HEK293 (cell line): ENCODE results near the gene CPNE8.

ENCODE experiments used
- CTCF ChIA-PET: fragments of 350-600 bp; formaldehyde crosslinking; extraction: SDS; loops from one replicate; lab custom pipeline; 2021; ENCODE audit warnings: antibody characterized with exemption; lab: Yijun Ruan, JAX
- POLR2A ChIA-PET: fragments of 300-600 bp; formaldehyde crosslinking; extraction: SDS; loops from one replicate; lab custom pipeline; 2020; ENCODE audit warnings: antibody characterized with exemption, inconsistent platforms; lab: Yijun Ruan, JAX
- H3K27ac ChIP-seq: fragments of 200-500 bp; sonication (Bioruptor generic); 2 replicates; pipeline ENCODE4 v1.5.1; 2014; ENCODE audit warnings: low read depth, low read length, control low read depth, inconsistent platforms; ENCODE audit errors: extremely low read depth
- H3K36me3 ChIP-seq, 2 experiments: fragments of 200-500 bp in 1 of 2; sonication (Bioruptor generic) in 1 of 2; 1 replicate in 1 of 2; 2 replicates in 1 of 2; pipeline ENCODE4 v1.5.1; 2014 to 2017; ENCODE audit warnings: inconsistent platforms in 2 of 2, low read length in 2 of 2; ENCODE audit not compliant: control insufficient read depth in 2 of 2, insufficient read depth in 1 of 2
- H3K4me1 ChIP-seq: fragments of 200-500 bp; sonication (Bioruptor generic); 2 replicates; pipeline ENCODE4 v1.5.1; 2014; ENCODE audit warnings: mild to moderate bottlenecking, low read length, inconsistent platforms; ENCODE audit not compliant: control insufficient read depth, insufficient read depth
- H3K4me3 ChIP-seq: 2 replicates; pipeline ENCODE4 v1.5.1; 2011; ENCODE audit warnings: low read depth, mild to moderate bottlenecking, control low read depth, low read length, moderate library complexity
- H3K9me3 ChIP-seq: fragments of 200-500 bp; sonication (Bioruptor generic); 2 replicates; pipeline ENCODE4 v1.5.1; 2014; ENCODE audit warnings: low read depth, low read length, inconsistent platforms; ENCODE audit not compliant: control insufficient read depth, insufficient read depth
- EGR2 ChIP-seq: fragments of 450-650 bp; formaldehyde crosslinking; IDR thresholded peaks from 2 replicates; pipeline ENCODE4 v1.5.1; 2016; ENCODE audit warnings: low read depth, missing biosample characterization, missing genetic modification characterization
- HOXD13 ChIP-seq: sonication (generic); formaldehyde crosslinking; IDR thresholded peaks from 2 replicates; pipeline ENCODE4 v1.8.0; 2022; ENCODE audit warnings: missing genetic modification reagents, borderline replicate concordance
- SETDB1 ChIP-seq: IDR thresholded peaks from one replicate; pipeline ENCODE4 v1.6.1; 2017; ENCODE audit warnings: mild to moderate bottlenecking, low read length, moderate library complexity, mixed read lengths; ENCODE audit not compliant: insufficient read length
- TRIM28 ChIP-seq: IDR thresholded peaks from 2 replicates; pipeline ENCODE4 v1.6.1; 2011; ENCODE audit warnings: low read length, control low read depth, borderline replicate concordance
- ZFP37 ChIP-seq: fragments of 450-650 bp; formaldehyde crosslinking; IDR thresholded peaks from 2 replicates; pipeline ENCODE4 v1.5.1; 2016; ENCODE audit warnings: missing biosample characterization, missing genetic modification characterization
- ZFP69B ChIP-seq: fragments of 450-650 bp; formaldehyde crosslinking; IDR thresholded peaks from 2 replicates; pipeline ENCODE4 v1.5.1; 2016; ENCODE audit warnings: missing biosample characterization, missing genetic modification characterization
- ZNF140 ChIP-seq: fragments of 450-650 bp; formaldehyde crosslinking; IDR thresholded peaks from 2 replicates; pipeline ENCODE4 v1.5.1; 2016; ENCODE audit warnings: missing biosample characterization, missing genetic modification characterization
- ZNF184 ChIP-seq: fragments of 450-650 bp; IDR thresholded peaks from 2 replicates; pipeline ENCODE4 v1.5.1; 2018; ENCODE audit warnings: missing biosample characterization, mild to moderate bottlenecking, missing genetic modification characterization
- ZNF302 ChIP-seq: fragments of 450-650 bp; formaldehyde crosslinking; IDR thresholded peaks from 2 replicates; pipeline ENCODE4 v1.5.1; 2016; ENCODE audit warnings: missing biosample characterization, missing genetic modification characterization, low read depth
- ZNF366 ChIP-seq: fragments of 450-650 bp; formaldehyde crosslinking; conservative IDR thresholded peaks from 2 replicates; pipeline ENCODE4 v1.5.1; 2016; ENCODE audit warnings: missing biosample characterization, missing genetic modification characterization
- ZNF391 ChIP-seq: fragments of 450-650 bp; formaldehyde crosslinking; IDR thresholded peaks from 2 replicates; pipeline ENCODE4 v1.5.1; 2016; ENCODE audit warnings: low read depth, missing biosample characterization, missing genetic modification characterization, borderline replicate concordance
- ZNF514 ChIP-seq: fragments of 450-650 bp; formaldehyde crosslinking; IDR thresholded peaks from 2 replicates; pipeline ENCODE4 v1.5.1; 2016; ENCODE audit warnings: missing biosample characterization, missing genetic modification characterization
- ZNF658 ChIP-seq: fragments of 450-650 bp; formaldehyde crosslinking; IDR thresholded peaks from 2 replicates; pipeline ENCODE4; 2016; ENCODE audit warnings: missing biosample characterization, missing genetic modification characterization
- ZNF768 ChIP-seq: fragments of 450-650 bp; formaldehyde crosslinking; IDR thresholded peaks from 2 replicates; pipeline ENCODE4 v1.5.1; 2018; ENCODE audit warnings: missing biosample characterization, mild to moderate bottlenecking, missing genetic modification characterization
- ZNF776 ChIP-seq: fragments of 450-650 bp; formaldehyde crosslinking; IDR thresholded peaks from 2 replicates; pipeline ENCODE4 v1.5.0; 2017; ENCODE audit warnings: missing biosample characterization, missing genetic modification characterization, borderline replicate concordance
- ZXDB ChIP-seq: fragments of 450-650 bp; formaldehyde crosslinking; IDR thresholded peaks from 2 replicates; pipeline ENCODE4 v1.5.1; 2016; ENCODE audit warnings: missing biosample characterization, missing genetic modification characterization
- TF ChIP-seq, protein P1 (sequence below): fragments of 450-650 bp; formaldehyde crosslinking; IDR thresholded peaks from 2 replicates; pipeline ENCODE4 v1.5.1; 2016; ENCODE audit warnings: missing biosample characterization, missing genetic modification characterization, borderline replicate concordance

CPNE8 gene

DNA sequence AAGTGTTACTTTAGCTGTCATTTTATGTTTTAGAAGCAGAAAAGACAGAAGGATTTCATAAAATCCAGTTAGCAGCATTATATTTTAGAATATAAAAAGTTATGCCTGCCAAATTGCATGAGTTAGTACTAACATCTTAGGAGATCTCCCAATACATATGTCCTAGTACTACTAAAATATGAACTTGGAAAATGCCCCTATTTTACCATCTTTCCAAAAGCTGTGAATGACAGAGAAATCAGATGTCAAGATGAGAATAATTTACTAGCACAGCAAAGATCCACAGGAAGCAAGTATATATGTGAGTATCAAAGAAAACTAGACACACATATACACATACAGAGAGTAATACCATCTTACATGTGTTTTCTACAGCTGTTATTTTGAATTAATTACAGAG is 196.9 kb downstream of the CPNE8 start:
- POLR2A ChIA-PET = no interaction called here
- no peak for TF ChIP-seq ZNF140
- TF ChIP-seq, all 188 proteins: peak for 0
- no peak overlapping the region for H3K4me3 ChIP-seq
- CTCF ChIA-PET = interaction anchor here (0.6 kb wide), 1 partner anchor 324 kb away, joined by 3 read pairs; no protein-coding TSS in a partner anchor
- H3K9me3 ChIP-seq = no peaks in the 10 kb centered on the region
- no peak overlapping the region for H3K27ac ChIP-seq
- H3K36me3 ChIP-seq = no peaks in the 10 kb centered on the region
- H3K4me1 ChIP-seq = no peaks in the 10 kb centered on the region

DNA sequence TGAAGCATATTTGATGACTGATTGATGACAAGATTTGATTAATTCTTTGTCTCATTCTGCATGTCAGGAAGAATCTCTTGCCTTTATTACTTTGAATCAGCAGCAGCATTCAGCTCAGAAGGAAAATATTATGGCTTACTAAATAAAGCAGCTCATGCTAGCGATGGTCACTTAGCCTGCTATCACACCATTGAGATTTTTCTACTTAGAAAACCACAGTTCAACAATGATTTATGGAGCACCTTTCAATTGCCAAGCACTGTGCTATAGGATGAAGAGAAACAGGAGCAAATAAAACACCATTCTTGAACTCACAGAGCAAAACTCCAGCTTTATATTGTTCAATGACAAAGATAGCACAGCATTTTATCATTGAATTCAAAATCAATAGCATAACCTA is 197.7 kb downstream of the CPNE8 start:
- CTCF ChIA-PET = no interaction called here
- TF ChIP-seq ZNF768 (no peak), ZNF302 (tag by site-specific recombination) (no peak), ZNF184 (tag by site-specific recombination) (no peak), ZNF776 (tag by site-specific recombination) (no peak), ZNF514 (tag by site-specific recombination) (no peak)
- TF ChIP-seq, protein P1, sequence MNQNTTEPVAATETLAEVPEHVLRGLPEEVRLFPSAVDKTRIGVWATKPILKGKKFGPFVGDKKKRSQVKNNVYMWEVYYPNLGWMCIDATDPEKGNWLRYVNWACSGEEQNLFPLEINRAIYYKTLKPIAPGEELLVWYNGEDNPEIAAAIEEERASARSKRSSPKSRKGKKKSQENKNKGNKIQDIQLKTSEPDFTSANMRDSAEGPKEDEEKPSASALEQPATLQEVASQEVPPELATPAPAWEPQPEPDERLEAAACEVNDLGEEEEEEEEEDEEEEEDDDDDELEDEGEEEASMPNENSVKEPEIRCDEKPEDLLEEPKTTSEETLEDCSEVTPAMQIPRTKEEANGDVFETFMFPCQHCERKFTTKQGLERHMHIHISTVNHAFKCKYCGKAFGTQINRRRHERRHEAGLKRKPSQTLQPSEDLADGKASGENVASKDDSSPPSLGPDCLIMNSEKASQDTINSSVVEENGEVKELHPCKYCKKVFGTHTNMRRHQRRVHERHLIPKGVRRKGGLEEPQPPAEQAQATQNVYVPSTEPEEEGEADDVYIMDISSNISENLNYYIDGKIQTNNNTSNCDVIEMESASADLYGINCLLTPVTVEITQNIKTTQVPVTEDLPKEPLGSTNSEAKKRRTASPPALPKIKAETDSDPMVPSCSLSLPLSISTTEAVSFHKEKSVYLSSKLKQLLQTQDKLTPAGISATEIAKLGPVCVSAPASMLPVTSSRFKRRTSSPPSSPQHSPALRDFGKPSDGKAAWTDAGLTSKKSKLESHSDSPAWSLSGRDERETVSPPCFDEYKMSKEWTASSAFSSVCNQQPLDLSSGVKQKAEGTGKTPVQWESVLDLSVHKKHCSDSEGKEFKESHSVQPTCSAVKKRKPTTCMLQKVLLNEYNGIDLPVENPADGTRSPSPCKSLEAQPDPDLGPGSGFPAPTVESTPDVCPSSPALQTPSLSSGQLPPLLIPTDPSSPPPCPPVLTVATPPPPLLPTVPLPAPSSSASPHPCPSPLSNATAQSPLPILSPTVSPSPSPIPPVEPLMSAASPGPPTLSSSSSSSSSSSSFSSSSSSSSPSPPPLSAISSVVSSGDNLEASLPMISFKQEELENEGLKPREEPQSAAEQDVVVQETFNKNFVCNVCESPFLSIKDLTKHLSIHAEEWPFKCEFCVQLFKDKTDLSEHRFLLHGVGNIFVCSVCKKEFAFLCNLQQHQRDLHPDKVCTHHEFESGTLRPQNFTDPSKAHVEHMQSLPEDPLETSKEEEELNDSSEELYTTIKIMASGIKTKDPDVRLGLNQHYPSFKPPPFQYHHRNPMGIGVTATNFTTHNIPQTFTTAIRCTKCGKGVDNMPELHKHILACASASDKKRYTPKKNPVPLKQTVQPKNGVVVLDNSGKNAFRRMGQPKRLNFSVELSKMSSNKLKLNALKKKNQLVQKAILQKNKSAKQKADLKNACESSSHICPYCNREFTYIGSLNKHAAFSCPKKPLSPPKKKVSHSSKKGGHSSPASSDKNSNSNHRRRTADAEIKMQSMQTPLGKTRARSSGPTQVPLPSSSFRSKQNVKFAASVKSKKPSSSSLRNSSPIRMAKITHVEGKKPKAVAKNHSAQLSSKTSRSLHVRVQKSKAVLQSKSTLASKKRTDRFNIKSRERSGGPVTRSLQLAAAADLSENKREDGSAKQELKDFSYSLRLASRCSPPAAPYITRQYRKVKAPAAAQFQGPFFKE (tag by site-specific recombination) = no peak
- no peaks in the 10 kb centered on the region for H3K4me1 ChIP-seq

DNA sequence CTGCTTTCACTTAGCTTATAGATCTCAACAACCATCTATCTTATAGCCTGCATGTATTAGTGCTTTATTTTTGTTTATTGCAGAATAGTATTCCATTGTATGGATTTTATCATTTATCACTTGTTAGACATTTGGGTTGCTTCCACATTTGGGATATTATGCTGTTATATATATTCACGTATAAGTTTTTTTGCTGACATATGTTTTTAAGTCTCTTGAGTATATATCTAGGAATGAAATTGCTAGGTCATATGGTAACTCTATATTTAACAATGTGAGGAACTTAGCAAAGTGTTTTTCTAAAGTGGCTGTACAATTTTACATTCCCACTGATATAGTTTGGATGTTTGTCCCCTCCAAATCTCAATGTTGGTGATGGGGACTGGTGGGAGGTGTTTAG is 208.1 kb downstream of the CPNE8 start:
- no peaks in the 10 kb centered on the region for H3K9me3 ChIP-seq
- TF ChIP-seq ZNF366 = no peak
- TF ChIP-seq ZFP69B (tag by site-specific recombination) = no peak
- no peak for TF ChIP-seq TRIM28
- no peak for TF ChIP-seq SETDB1
- no peak for TF ChIP-seq ZNF391 (tag by site-specific recombination)
- no peak for TF ChIP-seq ZXDB
- TF ChIP-seq HOXD13 = no peak
- TF ChIP-seq ZNF658 = no peak
- TF ChIP-seq EGR2 = no peak
- TF ChIP-seq ZFP37 = no peak
- POLR2A ChIA-PET = no interaction called here
- CTCF ChIA-PET = no interaction called here
- no peak overlapping the region for H3K27ac ChIP-seq
- no peak overlapping the region for H3K4me3 ChIP-seq
- H3K36me3 ChIP-seq = no peaks in the 10 kb centered on the region
- H3K4me1 ChIP-seq = no peaks in the 10 kb centered on the region

More for the DNA sequence above, 197.7 kb downstream of the CPNE8 start:
- H3K27ac ChIP-seq = no peak overlapping the region
- no peaks in the 10 kb centered on the region for H3K9me3 ChIP-seq
- H3K4me3 ChIP-seq = no peak overlapping the region
- POLR2A ChIA-PET = no interaction called here
- no peaks in the 10 kb centered on the region for H3K36me3 ChIP-seq
